Loucy (cell line): ENCODE data around the gene PDGFC.

Experiments used
- H2AFZ ChIP-seq: fragments of 200-600 bp; sonication (generic); 2 replicates; pipeline ENCODE4 v1.6.0; 2016; ENCODE audit warnings: antibody characterized with exemption, mild to moderate bottlenecking, low read length, moderate library complexity
- H3F3A ChIP-seq: fragments of 200-600 bp; 2 replicates; pipeline ENCODE4 v1.6.0; 2016; ENCODE audit warnings: antibody characterized with exemption, low read depth, mild to moderate bottlenecking
- H3K27me3 ChIP-seq: fragments of 200-600 bp; sonication (generic); 2 replicates; pipeline ENCODE4 v1.6.1; 2014; ENCODE audit warnings: low read length, mild to moderate bottlenecking; ENCODE audit not compliant: insufficient read depth, poor library complexity, severe bottlenecking
- H3K36me3 ChIP-seq: fragments of 200-600 bp; sonication (generic); 2 replicates; pipeline ENCODE4 v1.6.1; 2016; ENCODE audit warnings: low read length; ENCODE audit not compliant: insufficient read depth
- H3K4me1 ChIP-seq: fragments of 200-600 bp; sonication (generic); 2 replicates; pipeline ENCODE4 v1.5.1; 2014; ENCODE audit warnings: low read length, mild to moderate bottlenecking; ENCODE audit not compliant: insufficient read depth, poor library complexity, severe bottlenecking
- H3K4me2 ChIP-seq: fragments of 200-600 bp; sonication (generic); 2 replicates; pipeline ENCODE4 v1.6.0; 2014; ENCODE audit warnings: antibody characterized with exemption, low read length, low read depth, mild to moderate bottlenecking; ENCODE audit not compliant: poor library complexity, severe bottlenecking
- H3K4me3 ChIP-seq: fragments of 200-600 bp; sonication (generic); 2 replicates; pipeline ENCODE4 v1.5.1; 2014; ENCODE audit warnings: low read length, mild to moderate bottlenecking, mixed read lengths; ENCODE audit not compliant: poor library complexity, severe bottlenecking
- H3K79me2 ChIP-seq: fragments of 200-600 bp; sonication (generic); 2 replicates; pipeline ENCODE4 v1.6.1; 2014; ENCODE audit warnings: low read length; ENCODE audit not compliant: insufficient read depth
- H3K9ac ChIP-seq: fragments of 200-600 bp; sonication (generic); 2 replicates; pipeline ENCODE4 v1.6.0; 2014; ENCODE audit warnings: mild to moderate bottlenecking, low read depth, low read length, moderate library complexity; ENCODE audit not compliant: poor library complexity, severe bottlenecking
- H3K9me2 ChIP-seq: fragments of 200-600 bp; sonication (generic); replicated peaks from 2 replicates; pipeline ENCODE4 v1.6.1; 2016; ENCODE audit warnings: low read depth, low read length, mixed read lengths
- H3K9me3 ChIP-seq: fragments of 200-600 bp; sonication (generic); 2 replicates; pipeline ENCODE4 v1.6.1; 2014; ENCODE audit warnings: mild to moderate bottlenecking, antibody characterized with exemption, low read length, low read depth; ENCODE audit not compliant: insufficient read depth
- H4K20me1 ChIP-seq: fragments of 200-600 bp; sonication (generic); 2 replicates; pipeline ENCODE4 v1.6.0; 2014; ENCODE audit warnings: antibody characterized with exemption, low read length, mild to moderate bottlenecking; ENCODE audit not compliant: insufficient read depth, poor library complexity, severe bottlenecking
- EZH2phosphoT487 ChIP-seq: fragments of 200-600 bp; IDR thresholded peaks from 2 replicates; pipeline ENCODE4 v1.6.1; 2018; ENCODE audit warnings: antibody characterized with exemption, mild to moderate bottlenecking, moderate library complexity, borderline replicate concordance
- TF ChIP-seq, protein P1 (sequence below): fragments of 200-600 bp; sonication (generic); conservative IDR thresholded peaks from 2 replicates; pipeline ENCODE4 v1.5.1; 2014; ENCODE audit warnings: mild to moderate bottlenecking, antibody characterized with exemption, low read length

PDGFC gene

DNA sequence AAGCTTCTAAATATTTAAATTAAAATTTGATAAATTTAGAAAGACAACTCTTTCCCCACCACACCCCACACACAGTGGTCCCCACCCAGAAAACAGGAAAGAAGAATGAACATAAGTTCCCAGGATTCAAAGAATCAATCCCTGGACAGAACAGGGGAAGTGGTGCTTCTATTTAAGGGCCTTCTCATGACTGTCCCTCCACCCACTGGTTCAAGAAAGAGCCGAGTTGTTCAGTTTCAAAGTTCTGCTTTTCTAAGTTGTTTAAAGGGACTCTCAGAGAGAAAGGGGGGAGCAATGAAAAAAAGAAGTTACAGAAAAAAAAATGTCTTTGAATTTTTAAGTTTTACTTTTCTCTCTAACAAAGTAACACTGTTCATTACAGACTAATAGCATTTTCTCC, 195.8 kb downstream of the PDGFC start:
- H3F3A ChIP-seq = no peaks in the 10 kb centered on the region
- no peak overlapping the region for H2AFZ ChIP-seq
- no peaks in the 10 kb centered on the region for H3K27me3 ChIP-seq
- no peaks in the 10 kb centered on the region for H3K36me3 ChIP-seq
- no peaks in the 10 kb centered on the region for H3K79me2 ChIP-seq
- no peak overlapping the region for H3K4me2 ChIP-seq
- no peaks in the 10 kb centered on the region for H3K9me2 ChIP-seq
- no peak overlapping the region for H3K4me3 ChIP-seq
- no peaks in the 10 kb centered on the region for H3K9me3 ChIP-seq
- H3K4me1 ChIP-seq = no peaks in the 10 kb centered on the region
- no peak overlapping the region for H3K9ac ChIP-seq
- H4K20me1 ChIP-seq = no peaks in the 10 kb centered on the region
- no peak for TF ChIP-seq EZH2phosphoT487
- TF ChIP-seq, protein P1, sequence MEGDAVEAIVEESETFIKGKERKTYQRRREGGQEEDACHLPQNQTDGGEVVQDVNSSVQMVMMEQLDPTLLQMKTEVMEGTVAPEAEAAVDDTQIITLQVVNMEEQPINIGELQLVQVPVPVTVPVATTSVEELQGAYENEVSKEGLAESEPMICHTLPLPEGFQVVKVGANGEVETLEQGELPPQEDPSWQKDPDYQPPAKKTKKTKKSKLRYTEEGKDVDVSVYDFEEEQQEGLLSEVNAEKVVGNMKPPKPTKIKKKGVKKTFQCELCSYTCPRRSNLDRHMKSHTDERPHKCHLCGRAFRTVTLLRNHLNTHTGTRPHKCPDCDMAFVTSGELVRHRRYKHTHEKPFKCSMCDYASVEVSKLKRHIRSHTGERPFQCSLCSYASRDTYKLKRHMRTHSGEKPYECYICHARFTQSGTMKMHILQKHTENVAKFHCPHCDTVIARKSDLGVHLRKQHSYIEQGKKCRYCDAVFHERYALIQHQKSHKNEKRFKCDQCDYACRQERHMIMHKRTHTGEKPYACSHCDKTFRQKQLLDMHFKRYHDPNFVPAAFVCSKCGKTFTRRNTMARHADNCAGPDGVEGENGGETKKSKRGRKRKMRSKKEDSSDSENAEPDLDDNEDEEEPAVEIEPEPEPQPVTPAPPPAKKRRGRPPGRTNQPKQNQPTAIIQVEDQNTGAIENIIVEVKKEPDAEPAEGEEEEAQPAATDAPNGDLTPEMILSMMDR = no peak

DNA sequence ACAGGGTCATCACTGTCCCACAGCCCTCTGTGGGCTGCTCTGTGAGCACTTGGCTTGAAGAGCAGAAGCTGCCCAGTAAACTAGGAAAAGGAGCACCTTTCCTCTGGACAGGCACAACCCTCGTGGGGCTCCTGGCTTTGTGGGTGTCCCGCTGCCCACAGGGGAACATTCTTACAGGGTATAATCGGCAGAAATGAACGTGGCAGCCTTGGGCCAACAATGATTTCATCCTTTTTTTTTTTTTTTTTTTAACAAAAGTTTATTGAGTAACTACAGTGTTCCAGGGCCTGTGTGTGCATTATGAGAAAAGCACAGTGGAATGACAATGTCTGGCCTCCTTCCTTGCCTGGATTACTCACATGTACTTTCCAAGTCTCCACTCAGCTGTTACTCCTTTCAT, 197.2 kb downstream of the PDGFC start:
- no peaks in the 10 kb centered on the region for H3K27me3 ChIP-seq
- no peaks in the 10 kb centered on the region for H3K9me2 ChIP-seq
- no peak overlapping the region for H3K9ac ChIP-seq
- H3K4me3 ChIP-seq = no peak overlapping the region
- H3F3A ChIP-seq = no peaks in the 10 kb centered on the region
- H3K79me2 ChIP-seq = no peaks in the 10 kb centered on the region
- H3K4me2 ChIP-seq = no peak overlapping the region
- no peaks in the 10 kb centered on the region for H3K4me1 ChIP-seq
- no peak for TF ChIP-seq EZH2phosphoT487
- TF ChIP-seq, protein P1 = no peak
- no peak overlapping the region for H2AFZ ChIP-seq
- no peaks in the 10 kb centered on the region for H3K9me3 ChIP-seq
- no peaks in the 10 kb centered on the region for H3K36me3 ChIP-seq
- H4K20me1 ChIP-seq = no peaks in the 10 kb centered on the region

DNA sequence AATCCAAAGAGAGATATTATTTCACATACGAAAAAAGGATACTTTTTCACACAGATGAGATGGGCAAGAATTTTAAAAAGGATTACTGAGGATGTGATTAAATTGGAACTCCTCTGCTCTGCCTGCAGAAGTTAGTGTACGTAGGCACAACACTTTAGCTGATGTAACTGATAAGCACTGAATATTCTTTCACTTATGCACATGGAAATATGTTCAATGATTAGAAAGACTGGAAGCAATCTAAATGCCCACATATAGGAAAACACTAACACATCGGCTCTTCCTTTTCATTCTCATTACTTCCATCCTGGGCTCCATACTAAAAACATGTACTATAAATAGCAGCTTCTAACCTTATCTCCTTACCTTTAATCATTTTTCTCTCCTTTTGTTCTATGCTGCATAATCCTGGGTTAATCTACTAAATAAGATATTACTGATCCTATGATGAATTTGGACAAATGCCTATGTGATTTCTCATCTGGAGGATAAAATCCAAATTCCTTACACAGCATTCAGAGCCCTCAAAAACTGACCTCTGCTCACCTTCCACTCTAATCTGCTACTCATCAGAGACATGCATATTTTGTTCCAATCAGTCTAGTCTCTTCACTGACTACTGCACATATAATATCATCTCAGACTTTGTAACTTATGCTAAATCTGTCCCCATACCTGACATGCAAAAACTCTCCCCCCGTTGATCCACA, 197.8 kb downstream of the PDGFC start:
- Histone ChIP-seq H3K4me3 (no peak overlapping the region), H3K9me2 (no peaks in the 10 kb centered on the region), H3K9me3 (no peaks in the 10 kb centered on the region), H2AFZ (no peak overlapping the region), H3K9ac (no peak overlapping the region), H3K27me3 (no peaks in the 10 kb centered on the region), H3K4me2 (no peak overlapping the region), H3K36me3 (no peaks in the 10 kb centered on the region), H3K79me2 (no peaks in the 10 kb centered on the region), H3F3A (no peaks in the 10 kb centered on the region), H4K20me1 (no peaks in the 10 kb centered on the region), H3K4me1 (no peaks in the 10 kb centered on the region)
- TF ChIP-seq, protein P1 = no peak
- TF ChIP-seq EZH2phosphoT487 = no peak
